Left ventricle myocardium inferior (tissue), 1 donor: Measurements from ENCODE around the gene SLC2A13. TPM values are rescaled to one million over a fixed set of nuclear protein-coding genes. Genes with fewer than 3 reads are reported as not detected.

Experiments used
- DNase-seq: peaks from one replicate; pipeline ENCODE4 v3.0.0-alpha.2; 2020
- H3K27ac ChIP-seq: fragments of 200-600 bp; replicated peaks from 2 replicates; pipeline ENCODE4 v1.8.0; 2021
- H3K27me3 ChIP-seq: fragments of 200-600 bp; 2 replicates; pipeline ENCODE4 v1.8.0; 2021; ENCODE audit warnings: low read depth
- H3K36me3 ChIP-seq: fragments of 200-600 bp; 2 replicates; pipeline ENCODE4 v1.8.0; 2021
- H3K4me1 ChIP-seq: fragments of 200-600 bp; 2 replicates; pipeline ENCODE4 v1.8.0; 2021
- H3K4me3 ChIP-seq: fragments of 200-600 bp; 2 replicates; pipeline ENCODE4 v1.8.0; 2021; ENCODE audit warnings: mild to moderate bottlenecking, moderate library complexity
- H3K9me3 ChIP-seq: fragments of 200-600 bp; replicated peaks from 2 replicates; pipeline ENCODE4 v1.8.0; 2021
- CTCF ChIP-seq: fragments of 200-600 bp; IDR thresholded peaks from 2 replicates; pipeline ENCODE4 v1.8.0; 2021; ENCODE audit warnings: antibody characterized with exemption, mild to moderate bottlenecking, borderline replicate concordance
- intact Hi-C: fragments of 100-400 bp; cut with micrococcal nuclease; formaldehyde crosslinking; loops from one replicate; pipeline ENCODE4 v1.11.0; 2022
- total RNA-seq: library from RNA; stranded (reverse); fragmentation: NEBNext Ultra II Directional; extraction: Animal tissue kit (Norgen Biotek cat#: 25700); gene quantifications from one replicate; pipeline ENCODE4 v1.2.1, GENCODE V29; 2021
- donor health status: DM: no; HTN: yes; CAD: no; lungs with severe emphysema.

The SLC2A13 gene
- total RNA-seq, 1 donor from 2014 or later, result 5.5 TPM

GRCh38 chr12:40146800-40147797, 41.2 kb upstream of the SLC2A13 start:
- Histone ChIP-seq H3K9me3 (no peaks in the 10 kb centered on the region), H3K36me3 (no peaks in the 10 kb centered on the region), H3K27ac (no peak overlapping the region), H3K27me3 (no peaks in the 10 kb centered on the region), H3K4me1 (no peaks in the 10 kb centered on the region), H3K4me3 (no peak overlapping the region)
- intact Hi-C loops, result no loop called here
- no peak for TF ChIP-seq CTCF
- no peak for DNase-seq

- no peak for DNase-seq
- intact Hi-C loops, result no loop called here
- Histone ChIP-seq H3K36me3 (no peaks in the 10 kb centered on the region), H3K4me3 (no peak overlapping the region), H3K9me3 (no peaks in the 10 kb centered on the region), H3K27ac (no peak overlapping the region), H3K4me1 (no peaks in the 10 kb centered on the region), H3K27me3 (no peaks in the 10 kb centered on the region)
- TF ChIP-seq CTCF, result no peak
Measured at GRCh38 chr12:40145896-40146295, 40.0 kb upstream of the SLC2A13 start.

- no peaks in the 10 kb centered on the region for H3K9me3 ChIP-seq
- TF ChIP-seq CTCF, result no peak
- intact Hi-C loops, result no loop called here
- H3K27me3 ChIP-seq, result no peaks in the 10 kb centered on the region
- DNase-seq, result no peak
- H3K27ac ChIP-seq, result no peak overlapping the region
- H3K36me3 ChIP-seq, result no peaks in the 10 kb centered on the region
- H3K4me3 ChIP-seq, result no peak overlapping the region
- H3K4me1 ChIP-seq, result no peaks in the 10 kb centered on the region
Measured at GRCh38 chr12:40144023-40144422, 38.1 kb upstream of the SLC2A13 start.

GRCh38 chr12:40142001-40142744, 36.3 kb upstream of the SLC2A13 start:
- no peaks in the 10 kb centered on the region for H3K36me3 ChIP-seq
- H3K9me3 ChIP-seq, result no peaks in the 10 kb centered on the region
- no peak overlapping the region for H3K27ac ChIP-seq
- no peak for DNase-seq
- H3K4me1 ChIP-seq, result no peaks in the 10 kb centered on the region
- H3K27me3 ChIP-seq, result no peaks in the 10 kb centered on the region
- intact Hi-C loops, result no loop called here
- no peak overlapping the region for H3K4me3 ChIP-seq
- TF ChIP-seq CTCF, result no peak

- intact Hi-C loops, result no loop called here
- H3K4me3 ChIP-seq, result no peak overlapping the region
- TF ChIP-seq CTCF, result no peak
- no peaks in the 10 kb centered on the region for H3K27me3 ChIP-seq
- H3K36me3 ChIP-seq, result no peaks in the 10 kb centered on the region
- no peaks in the 10 kb centered on the region for H3K4me1 ChIP-seq
- no peak overlapping the region for H3K27ac ChIP-seq
- no peaks in the 10 kb centered on the region for H3K9me3 ChIP-seq
- DNase-seq, result no peak
Measured at GRCh38 chr12:40138526-40138925, 32.6 kb upstream of the SLC2A13 start.
